Smooth muscle cell of the coronary artery (primary cell): ENCODE measurements around the gene CREB5. TPM values are rescaled to one million over a fixed set of nuclear protein-coding genes. Genes with fewer than 3 reads are reported as not detected.

ENCODE experiments used
- total RNA-seq: library from RNA; depleted of rRNA; stranded (reverse); fragments of >200 nt; gene quantifications from 2 replicates; pipeline ENCODE4 v1.2.3, GENCODE V29; 2014; ENCODE audit warnings: low replicate concordance

CREB5 gene
- 2.5 and 2.6 TPM in 2 replicates for total RNA-seq

GRCh38 chr7:28411876-28412662, at the start of gene CREB5:
CREB5 (plus strand) TSS chr7:28412518; CDS start chr7:28412915, 397 bp downstream.

Other genes starting within 250 kb of the CREB5 start
- 3.0 and 5.6 TPM in 2 replicates for gene JAZF1, start 231.7 kb upstream of the CREB5 start, total RNA-seq